Astrocyte (in vitro differentiated cells and primary cell): ENCODE results near the gene CLEC3B.

Source experiments
- CTCF ChIP-seq: IDR thresholded peaks from 2 replicates; pipeline ENCODE4 v1.5.1; 2011; ENCODE audit warnings: low read depth, mild to moderate bottlenecking, inconsistent platforms, low read length, moderate library complexity; ENCODE audit not compliant: insufficient read depth
- EZH2 ChIP-seq: IDR thresholded peaks from 2 replicates; pipeline ENCODE4 v1.6.1; 2012; ENCODE audit warnings: mild to moderate bottlenecking, low read length, inconsistent platforms; ENCODE audit not compliant: insufficient read depth

GRCh38 chr3:45031531-45031930, 5.4 kb downstream of the CLEC3B start:
- TF ChIP-seq CTCF = no peak
- no peak for TF ChIP-seq EZH2
